Measurements from ENCODE around the gene AK6. TPM values are rescaled to one million over a fixed set of nuclear protein-coding genes. Genes with fewer than 3 reads are reported as not detected.
A peak's percentile ranks its signal among the peaks of the same experiment; 100 is the strongest.

Gene AK6
- polyA plus RNA-seq: 21.3 to 60.3 TPM (median 27.3 TPM) in 3 replicates
- 60.9 TPM for polyA plus RNA-seq (2011; ENCODE audit: low read depth)
- 26.2 and 58.6 TPM in 2 replicates for polyA plus RNA-seq (2011; cell fraction: cytosol; rRNA removed)
- 17.1 and 21.9 TPM in 2 replicates for polyA plus RNA-seq (2011; cell fraction: nucleus; rRNA removed)
- polyA plus RNA-seq (2012; ENCODE audit: low replicate concordance): 34.6 and 80.5 TPM in 2 replicates
- 1.6 to 20.2 TPM (median 4.8 TPM) in 3 replicates for polyA minus RNA-seq
- polyA minus RNA-seq (2011; cell fraction: cytosol; rRNA and poly(A)+ RNA removed): 10.4 TPM
- polyA minus RNA-seq (2011; cell fraction: nucleus; rRNA and poly(A)+ RNA removed): 0.74 and 8.5 TPM in 2 replicates

DNA sequence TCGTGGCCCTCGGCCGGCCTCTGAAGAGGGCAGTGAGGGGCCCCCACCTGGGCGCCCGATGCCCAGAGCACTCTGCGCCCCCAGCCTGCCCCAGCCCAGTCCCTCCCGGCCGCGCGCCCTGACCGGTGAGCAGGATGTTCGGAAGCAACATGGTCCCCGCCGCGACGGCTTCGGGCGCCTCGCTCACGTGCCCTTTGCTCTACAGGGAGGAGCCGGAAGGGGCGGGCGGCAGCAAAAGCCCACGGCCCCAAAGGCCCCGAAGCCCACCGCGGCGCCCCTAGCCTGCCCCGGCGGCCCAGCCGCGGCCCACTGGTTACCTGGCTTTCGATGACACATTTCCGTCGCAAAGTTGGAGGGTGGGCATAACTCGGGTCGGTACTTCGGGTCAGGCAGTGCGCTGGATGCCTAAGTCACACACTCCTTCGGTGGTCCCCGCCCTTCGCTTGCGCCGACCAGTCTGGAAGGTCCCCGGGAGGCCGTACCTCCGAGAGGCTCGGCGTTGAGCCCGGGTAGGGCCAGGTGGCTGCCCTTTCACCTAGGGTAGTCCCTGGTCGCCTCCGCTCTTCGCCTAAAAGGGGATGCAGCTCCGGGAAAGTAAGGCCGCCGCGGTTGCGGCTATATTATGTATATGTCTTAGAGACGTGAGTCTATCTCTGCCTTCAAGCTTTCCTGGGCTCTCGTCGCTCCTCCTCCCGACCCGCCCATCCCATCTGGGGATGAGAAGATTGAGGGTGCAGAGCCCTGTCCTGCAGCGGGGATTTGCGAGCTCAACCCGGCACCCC, at the start of gene AK6, which contains the start of the genes RAD17 and TAF9:
AK6 (minus strand) TSS at position 181 of the 782 bp plus-strand sequence; CDS start at position 151, 30 bp downstream.
RAD17 (plus strand) TSS at position 479 of the 782 bp plus-strand sequence. CDS start 2,391 bp downstream, outside the sequence.
TAF9 (minus strand) TSS at position 181 of the 782 bp plus-strand sequence. CDS start 3,783 bp downstream, outside the sequence.
- Histone ChIP-seq H3K27me3 (ENCODE audit: control insufficient read depth, extremely low read depth, insufficient read depth, low read length) (no peaks in the 10 kb centered on the region), H3K27ac (ENCODE audit: control insufficient read depth, insufficient read depth, low read length) (peak within 1 kb of the TSS; percentile 98), H3K36me3 (ENCODE audit: control insufficient read depth in 2 of 2, extremely low read depth in 1 of 2, insufficient read depth in 2 of 2, low read length in 2 of 2) (peaks cover 6 to 11% of the 10 kb centered on the region in 2 experiments), H3K9me1 (ENCODE audit: control insufficient read depth, extremely low read depth, insufficient read depth, low read length) (no peaks in the 10 kb centered on the region), H3K9me3 (ENCODE audit: control insufficient read depth, low read depth, low read length) (no peaks in the 10 kb centered on the region), H3K4me3 (ENCODE audit: control insufficient read depth in 2 of 3, extremely low read depth in 1 of 3, insufficient read depth in 2 of 3, low read depth in 1 of 3, low read length in 3 of 3) (peak within 1 kb of the TSS; percentile 65 to 100 (median 99)), H3K4me1 (ENCODE audit: control insufficient read depth, extremely low read depth, insufficient read depth, low read length) (peaks cover 15% of the 10 kb centered on the region), H3K79me2 (ENCODE audit: control insufficient read depth, insufficient read depth, low read length) (peaks cover 74% of the 10 kb centered on the region), H3K4me2 (ENCODE audit: control insufficient read depth, extremely low read depth, insufficient read depth, low read depth, low read length) (peak within 1 kb of the TSS; percentile 97), H2AFZ (ENCODE audit: control insufficient read depth, low read length) (peak within 1 kb of the TSS; percentile 98), H4K20me1 (ENCODE audit: control insufficient read depth, extremely low read depth, insufficient read depth, low read length) (no peaks in the 10 kb centered on the region), H3K9ac (ENCODE audit: control insufficient read depth, extremely low read depth, insufficient read depth, low read length) (peak within 1 kb of the TSS; percentile 99)
- FAIRE-seq (no peak), DNase-seq (ENCODE audit: low read depth, low spot score) (peak; percentile 49)
- dilution Hi-C loops (cut with MboI; ENCODE audit: extremely low pct_ligation_motif_present, low sequenced_read_pairs): no loop called here
- TF ChIP-seq, protein P1, sequence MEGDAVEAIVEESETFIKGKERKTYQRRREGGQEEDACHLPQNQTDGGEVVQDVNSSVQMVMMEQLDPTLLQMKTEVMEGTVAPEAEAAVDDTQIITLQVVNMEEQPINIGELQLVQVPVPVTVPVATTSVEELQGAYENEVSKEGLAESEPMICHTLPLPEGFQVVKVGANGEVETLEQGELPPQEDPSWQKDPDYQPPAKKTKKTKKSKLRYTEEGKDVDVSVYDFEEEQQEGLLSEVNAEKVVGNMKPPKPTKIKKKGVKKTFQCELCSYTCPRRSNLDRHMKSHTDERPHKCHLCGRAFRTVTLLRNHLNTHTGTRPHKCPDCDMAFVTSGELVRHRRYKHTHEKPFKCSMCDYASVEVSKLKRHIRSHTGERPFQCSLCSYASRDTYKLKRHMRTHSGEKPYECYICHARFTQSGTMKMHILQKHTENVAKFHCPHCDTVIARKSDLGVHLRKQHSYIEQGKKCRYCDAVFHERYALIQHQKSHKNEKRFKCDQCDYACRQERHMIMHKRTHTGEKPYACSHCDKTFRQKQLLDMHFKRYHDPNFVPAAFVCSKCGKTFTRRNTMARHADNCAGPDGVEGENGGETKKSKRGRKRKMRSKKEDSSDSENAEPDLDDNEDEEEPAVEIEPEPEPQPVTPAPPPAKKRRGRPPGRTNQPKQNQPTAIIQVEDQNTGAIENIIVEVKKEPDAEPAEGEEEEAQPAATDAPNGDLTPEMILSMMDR (optimal IDR thresholded peaks at IDR 0.05 in 1 of 3, IDR thresholded peaks at IDR 0.05 in 1 of 3, conservative IDR thresholded peaks at IDR 0.05 in 1 of 3; ENCODE audit: extremely low read depth in 1 of 3, insufficient read depth in 2 of 3, low read length in 3 of 3): no peak
- TF ChIP-seq EZH2 (IDR thresholded peaks at IDR 0.05; ENCODE audit: low read length): no peak

DNA sequence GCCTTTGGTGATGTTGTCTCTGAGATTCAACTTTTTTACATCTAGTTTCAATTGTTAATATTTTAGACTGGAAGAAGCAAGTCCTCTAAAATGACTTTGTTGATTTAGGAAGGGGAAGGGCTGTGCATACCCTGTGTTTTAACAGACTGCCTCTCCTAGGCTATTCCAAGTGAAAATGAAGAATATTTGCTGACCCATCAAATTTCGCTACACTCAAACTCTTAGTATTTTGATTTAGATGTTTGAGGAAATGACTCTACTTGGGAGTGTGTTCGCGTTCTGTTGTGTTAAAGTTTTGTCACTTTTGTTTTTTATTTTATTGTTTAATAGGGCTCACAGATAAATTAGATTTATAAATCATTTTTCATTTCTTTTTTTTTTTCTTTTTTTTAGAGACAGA, 49.2 kb upstream of the AK6 start:
- DNase-seq (ENCODE audit: low read depth, low spot score) (no peak), FAIRE-seq (no peak)
- Histone ChIP-seq H4K20me1 (ENCODE audit: control insufficient read depth, extremely low read depth, insufficient read depth, low read length) (no peaks in the 10 kb centered on the region), H3K4me2 (ENCODE audit: control insufficient read depth, extremely low read depth, insufficient read depth, low read depth, low read length) (no peak overlapping the region), H3K27ac (ENCODE audit: control insufficient read depth, insufficient read depth, low read length) (no peak overlapping the region), H3K9me3 (ENCODE audit: control insufficient read depth, low read depth, low read length) (no peaks in the 10 kb centered on the region), H2AFZ (ENCODE audit: control insufficient read depth, low read length) (no peak overlapping the region), H3K36me3 (ENCODE audit: control insufficient read depth in 2 of 2, extremely low read depth in 1 of 2, insufficient read depth in 2 of 2, low read length in 2 of 2) (peaks cover 3 to 14% of the 10 kb centered on the region in 2 experiments), H3K79me2 (ENCODE audit: control insufficient read depth, insufficient read depth, low read length) (peaks cover 37% of the 10 kb centered on the region), H3K27me3 (ENCODE audit: control insufficient read depth, extremely low read depth, insufficient read depth, low read length) (no peaks in the 10 kb centered on the region), H3K4me1 (ENCODE audit: control insufficient read depth, extremely low read depth, insufficient read depth, low read length) (peaks cover 11% of the 10 kb centered on the region), H3K9me1 (ENCODE audit: control insufficient read depth, extremely low read depth, insufficient read depth, low read length) (no peaks in the 10 kb centered on the region), H3K9ac (ENCODE audit: control insufficient read depth, extremely low read depth, insufficient read depth, low read length) (no peak overlapping the region), H3K4me3 (ENCODE audit: control insufficient read depth in 2 of 3, extremely low read depth in 1 of 3, insufficient read depth in 2 of 3, low read depth in 1 of 3, low read length in 3 of 3) (no peak overlapping the region)
- no peak for TF ChIP-seq EZH2 (IDR thresholded peaks at IDR 0.05; ENCODE audit: low read length)
- TF ChIP-seq, protein P1 (optimal IDR thresholded peaks at IDR 0.05 in 1 of 3, IDR thresholded peaks at IDR 0.05 in 1 of 3, conservative IDR thresholded peaks at IDR 0.05 in 1 of 3; ENCODE audit: extremely low read depth in 1 of 3, insufficient read depth in 2 of 3, low read length in 3 of 3): no peak
- dilution Hi-C loops (cut with MboI; ENCODE audit: extremely low pct_ligation_motif_present, low sequenced_read_pairs): no loop called here

All from keratinocyte (primary cell).